Neural crest cell (in vitro differentiated cells): ENCODE results near the gene MED23. TPM values are rescaled to one million over a fixed set of nuclear protein-coding genes. Genes with fewer than 3 reads are reported as not detected.

ENCODE experiments used
- DNase-seq: peaks from one replicate; pipeline ENCODE4 v3.0.0; 2021; ENCODE audit warnings: low read depth, mixed read lengths, low spot score
- H3K27ac Mint-ChIP-seq: one replicate; pipeline ENCODE4 v1.8.0; 2021; ENCODE audit warnings: mild to moderate bottlenecking, mixed read lengths; ENCODE audit not compliant: unreplicated experiment
- H3K27me3 Mint-ChIP-seq: 2 replicates; pipeline ENCODE4 v1.8.0; 2021; ENCODE audit warnings: low read depth, mild to moderate bottlenecking, mixed read lengths
- H3K36me3 Mint-ChIP-seq: 2 replicates; pipeline ENCODE4 v1.8.0; 2021; ENCODE audit warnings: low read depth, mild to moderate bottlenecking, mixed read lengths
- H3K4me1 Mint-ChIP-seq: 2 replicates; pipeline ENCODE4 v1.8.0; 2021; ENCODE audit warnings: mixed read lengths
- H3K4me3 Mint-ChIP-seq: one replicate; pipeline ENCODE4 v1.8.0; 2021; ENCODE audit warnings: mild to moderate bottlenecking, mixed read lengths
- H3K9me3 Mint-ChIP-seq: 2 replicates; pipeline ENCODE4 v1.8.0; 2021; ENCODE audit warnings: mixed read lengths
- CTCF ChIP-seq: fragments of 200-600 bp; sonication (generic); conservative IDR thresholded peaks from 2 replicates; pipeline ENCODE4 v1.5.0; 2021; ENCODE audit warnings: antibody characterized with exemption, mild to moderate bottlenecking
- total RNA-seq: library from RNA; stranded (reverse); gene quantifications from 2 replicates; pipeline ENCODE4 v1.2.1, GENCODE V29; 2021

Gene MED23
- total RNA-seq, 1 donor from 2014 or later: 30.0 TPM

DNA sequence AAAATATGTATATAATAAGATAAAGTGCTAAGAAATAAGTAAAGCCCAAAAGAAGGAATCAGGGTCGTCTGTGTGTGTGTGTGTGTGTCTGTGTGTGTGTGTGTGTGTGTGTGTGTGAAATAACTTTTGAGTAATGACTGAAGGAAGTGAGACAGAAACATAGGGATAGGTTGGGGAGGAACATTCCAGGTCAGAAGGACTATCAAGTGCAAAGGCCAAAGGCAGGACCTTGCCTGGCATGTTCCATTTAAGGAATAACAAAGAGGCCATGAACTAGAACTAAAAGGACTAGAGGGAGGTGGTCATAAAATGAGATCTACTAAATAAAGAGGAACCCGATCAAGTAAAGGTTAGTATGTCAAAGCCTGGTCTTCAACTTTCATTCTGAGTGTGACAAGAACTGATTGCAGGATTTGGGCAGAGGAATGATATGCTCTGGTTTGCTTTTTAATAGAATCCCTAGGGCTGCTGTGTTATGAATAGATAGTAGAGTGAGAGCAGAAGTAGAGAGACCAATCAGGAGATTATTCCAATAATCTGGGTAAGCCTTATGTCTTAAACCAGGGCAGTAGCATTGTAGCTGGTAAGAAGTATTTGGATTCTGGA, 15.9 kb upstream of the MED23 start:
- Mint-ChIP-seq H3K4me3 (no peak overlapping the region), H3K9me3 (no peaks in the 10 kb centered on the region), H3K4me1 (no peaks in the 10 kb centered on the region), H3K27ac (no peak overlapping the region), H3K36me3 (no peaks in the 10 kb centered on the region), H3K27me3 (no peaks in the 10 kb centered on the region)
- no peak for DNase-seq
- TF ChIP-seq CTCF: no peak

DNA sequence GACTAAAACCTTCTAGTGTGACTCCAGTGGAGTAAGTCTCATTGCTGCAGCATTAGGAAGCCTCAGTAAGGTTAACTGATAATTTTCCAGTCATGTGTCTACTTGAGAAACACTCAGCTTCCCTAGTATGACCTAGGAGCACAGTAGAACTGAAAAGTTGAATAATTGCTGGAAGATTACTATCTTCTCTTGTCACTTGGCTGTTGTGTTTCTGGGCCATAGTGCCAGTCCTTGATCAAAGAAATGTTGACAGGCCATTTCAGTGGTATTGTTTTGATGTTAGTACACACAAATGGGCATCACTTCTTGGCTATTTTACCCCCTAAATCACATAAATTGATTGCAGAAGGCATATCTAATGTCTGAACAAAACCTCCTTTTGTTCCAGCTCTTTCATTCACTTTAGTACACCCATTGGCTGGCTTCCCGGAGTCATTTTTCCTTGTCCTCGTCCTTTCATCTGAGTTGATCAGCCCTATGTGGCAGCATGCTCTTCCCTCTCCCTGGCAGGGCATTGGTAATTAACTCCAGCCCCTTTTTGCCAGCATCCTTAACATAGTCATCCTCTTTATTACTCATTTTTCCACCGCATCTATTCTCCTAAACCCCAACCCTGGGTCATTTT, 15.1 kb upstream of the MED23 start:
- H3K9me3 Mint-ChIP-seq: no peaks in the 10 kb centered on the region
- DNase-seq: no peak
- H3K36me3 Mint-ChIP-seq: no peaks in the 10 kb centered on the region
- no peak overlapping the region for H3K4me3 Mint-ChIP-seq
- H3K27me3 Mint-ChIP-seq: peaks cover under 1% of the 10 kb centered on the region
- H3K4me1 Mint-ChIP-seq: no peaks in the 10 kb centered on the region
- TF ChIP-seq CTCF: no peak
- H3K27ac Mint-ChIP-seq: no peak overlapping the region

DNA sequence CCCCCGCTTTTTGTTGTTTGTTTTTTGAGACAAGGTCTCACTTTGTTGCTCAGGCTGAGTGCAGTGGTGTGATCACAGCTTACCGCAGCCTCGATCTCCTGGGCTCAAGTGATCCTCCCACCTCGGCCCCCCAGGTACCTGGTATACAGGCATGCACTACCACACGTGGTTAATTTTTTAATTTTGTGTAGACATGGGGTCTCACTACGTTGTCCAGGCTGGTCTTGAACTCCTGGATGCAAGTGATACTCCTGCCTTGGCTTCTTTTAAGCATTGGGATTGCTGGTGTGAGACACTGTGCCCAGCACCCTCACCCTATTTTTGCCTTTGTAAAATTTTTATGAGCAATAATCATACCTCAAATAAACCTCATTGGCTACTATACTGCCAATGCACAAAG, 14.5 kb upstream of the MED23 start:
- Mint-ChIP-seq H3K36me3 (no peaks in the 10 kb centered on the region), H3K9me3 (no peaks in the 10 kb centered on the region), H3K27me3 (peaks cover 4% of the 10 kb centered on the region), H3K27ac (no peak overlapping the region), H3K4me3 (no peak overlapping the region), H3K4me1 (no peaks in the 10 kb centered on the region)
- no peak for TF ChIP-seq CTCF
- DNase-seq: no peak

DNA sequence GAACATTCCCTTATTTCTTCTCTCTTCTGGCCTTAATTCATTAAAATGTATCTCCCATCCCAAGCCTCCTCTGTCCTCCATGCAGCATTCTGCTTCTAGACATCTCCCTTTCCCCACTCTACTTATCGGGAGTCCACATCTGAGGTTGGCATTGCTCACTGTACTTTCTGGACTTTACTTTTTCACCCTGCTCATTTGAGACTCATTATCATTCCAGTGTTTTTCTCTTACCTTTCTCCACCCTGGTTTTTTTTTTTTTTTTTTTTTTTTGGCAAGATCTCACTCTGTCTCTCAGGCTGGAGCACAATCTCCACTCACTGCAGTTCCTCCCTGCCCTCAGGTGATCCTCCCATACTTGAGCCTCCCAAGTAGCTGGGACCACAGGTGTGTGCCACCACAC, 13.5 kb upstream of the MED23 start:
- Mint-ChIP-seq H3K27me3 (peaks cover 4% of the 10 kb centered on the region), H3K4me1 (no peaks in the 10 kb centered on the region), H3K36me3 (no peaks in the 10 kb centered on the region)

GRCh38 chr6:131640576-131640975, 12.5 kb upstream of the MED23 start:
- peaks cover 4% of the 10 kb centered on the region for H3K27me3 Mint-ChIP-seq
- H3K4me1 Mint-ChIP-seq: no peaks in the 10 kb centered on the region
- no peak for TF ChIP-seq CTCF
- H3K9me3 Mint-ChIP-seq: no peaks in the 10 kb centered on the region
- H3K27ac Mint-ChIP-seq: no peak overlapping the region
- no peaks in the 10 kb centered on the region for H3K36me3 Mint-ChIP-seq
- DNase-seq: no peak
- H3K4me3 Mint-ChIP-seq: no peak overlapping the region

More for the DNA sequence above, 13.5 kb upstream of the MED23 start:
- TF ChIP-seq CTCF: no peak
- H3K9me3 Mint-ChIP-seq: no peaks in the 10 kb centered on the region
- no peak for DNase-seq
- H3K4me3 Mint-ChIP-seq: no peak overlapping the region
- no peak overlapping the region for H3K27ac Mint-ChIP-seq
